ENCODE measurements around the gene RPS4Y1.
"Not testable (repeated sequence)": the region's sequence is repeated elsewhere in the genome, so short reads cannot be mapped to it uniquely, and the experiment has no call there.

Gene RPS4Y1

DNA sequence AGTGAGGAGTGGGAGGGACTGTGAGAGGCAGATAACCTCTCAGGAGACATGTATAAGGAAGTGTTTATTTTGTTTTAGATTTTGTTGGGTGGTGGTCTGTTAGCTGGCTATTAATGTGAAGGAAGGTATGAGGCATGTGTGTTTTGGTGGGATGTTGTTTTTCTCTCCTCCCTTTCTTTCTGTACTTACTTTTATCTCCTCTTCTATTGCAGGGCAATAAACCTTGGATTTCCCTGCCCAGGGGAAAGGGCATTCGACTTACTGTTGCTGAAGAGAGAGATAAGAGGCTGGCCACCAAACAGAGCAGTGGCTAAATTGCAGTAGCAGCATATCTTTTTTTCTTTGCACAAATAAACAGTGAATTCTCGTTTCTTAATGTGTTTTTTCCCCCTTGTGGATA lies 25.2 kb downstream of the RPS4Y1 start:
- H3K27ac ChIP-seq, result no peak overlapping the region
- peaks cover 0 to 5% (median 0%) of the 10 kb centered on the region in 3 donors for H3K36me3 ChIP-seq
- TF ChIP-seq, protein P1, sequence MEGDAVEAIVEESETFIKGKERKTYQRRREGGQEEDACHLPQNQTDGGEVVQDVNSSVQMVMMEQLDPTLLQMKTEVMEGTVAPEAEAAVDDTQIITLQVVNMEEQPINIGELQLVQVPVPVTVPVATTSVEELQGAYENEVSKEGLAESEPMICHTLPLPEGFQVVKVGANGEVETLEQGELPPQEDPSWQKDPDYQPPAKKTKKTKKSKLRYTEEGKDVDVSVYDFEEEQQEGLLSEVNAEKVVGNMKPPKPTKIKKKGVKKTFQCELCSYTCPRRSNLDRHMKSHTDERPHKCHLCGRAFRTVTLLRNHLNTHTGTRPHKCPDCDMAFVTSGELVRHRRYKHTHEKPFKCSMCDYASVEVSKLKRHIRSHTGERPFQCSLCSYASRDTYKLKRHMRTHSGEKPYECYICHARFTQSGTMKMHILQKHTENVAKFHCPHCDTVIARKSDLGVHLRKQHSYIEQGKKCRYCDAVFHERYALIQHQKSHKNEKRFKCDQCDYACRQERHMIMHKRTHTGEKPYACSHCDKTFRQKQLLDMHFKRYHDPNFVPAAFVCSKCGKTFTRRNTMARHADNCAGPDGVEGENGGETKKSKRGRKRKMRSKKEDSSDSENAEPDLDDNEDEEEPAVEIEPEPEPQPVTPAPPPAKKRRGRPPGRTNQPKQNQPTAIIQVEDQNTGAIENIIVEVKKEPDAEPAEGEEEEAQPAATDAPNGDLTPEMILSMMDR (IDR thresholded peaks at IDR 0.05), result no peak
- no peaks in the 10 kb centered on the region for H3K9me3 ChIP-seq
- no peak for DNase-seq
- no peak overlapping the region for H3K4me3 ChIP-seq
- intact Hi-C loops (cut with DNase I; ENCODE audit: low total_unique reads), result no loop called here
- no peaks in the 10 kb centered on the region for H3K4me1 ChIP-seq
- H3K27me3 ChIP-seq, result no peaks in the 10 kb centered on the region

DNA sequence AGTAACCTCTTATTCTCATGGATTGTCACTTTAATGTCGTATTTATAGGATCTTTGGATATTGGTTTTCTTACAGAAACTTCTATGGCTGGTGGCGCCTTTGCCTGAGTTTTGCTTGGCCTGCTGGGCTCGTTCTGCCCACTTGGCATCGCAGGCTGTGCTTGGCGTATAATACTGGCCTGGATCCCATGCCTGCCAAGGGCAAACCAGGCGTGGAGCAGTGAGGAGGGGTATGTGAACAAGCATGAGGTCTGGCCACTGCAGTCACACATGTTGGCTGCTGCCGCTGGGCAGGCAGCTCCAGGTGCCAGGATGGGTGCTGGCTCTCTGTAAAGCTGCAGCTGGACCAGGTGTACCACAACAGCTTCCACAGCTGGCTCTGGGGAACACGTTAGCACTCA lies 26.1 kb downstream of the RPS4Y1 start:
- Histone ChIP-seq H3K27ac (no peak overlapping the region), H3K9me3 (no peaks in the 10 kb centered on the region), H3K27me3 (no peaks in the 10 kb centered on the region), H3K4me1 (no peaks in the 10 kb centered on the region), H3K36me3 (peaks cover 0 to 5% (median 0%) of the 10 kb centered on the region in 3 donors), H3K4me3 (no peak overlapping the region)
- TF ChIP-seq, protein P1 (IDR thresholded peaks at IDR 0.05), result no peak
- intact Hi-C loops (cut with DNase I; ENCODE audit: low total_unique reads), result no loop called here
- no peak for DNase-seq

DNA sequence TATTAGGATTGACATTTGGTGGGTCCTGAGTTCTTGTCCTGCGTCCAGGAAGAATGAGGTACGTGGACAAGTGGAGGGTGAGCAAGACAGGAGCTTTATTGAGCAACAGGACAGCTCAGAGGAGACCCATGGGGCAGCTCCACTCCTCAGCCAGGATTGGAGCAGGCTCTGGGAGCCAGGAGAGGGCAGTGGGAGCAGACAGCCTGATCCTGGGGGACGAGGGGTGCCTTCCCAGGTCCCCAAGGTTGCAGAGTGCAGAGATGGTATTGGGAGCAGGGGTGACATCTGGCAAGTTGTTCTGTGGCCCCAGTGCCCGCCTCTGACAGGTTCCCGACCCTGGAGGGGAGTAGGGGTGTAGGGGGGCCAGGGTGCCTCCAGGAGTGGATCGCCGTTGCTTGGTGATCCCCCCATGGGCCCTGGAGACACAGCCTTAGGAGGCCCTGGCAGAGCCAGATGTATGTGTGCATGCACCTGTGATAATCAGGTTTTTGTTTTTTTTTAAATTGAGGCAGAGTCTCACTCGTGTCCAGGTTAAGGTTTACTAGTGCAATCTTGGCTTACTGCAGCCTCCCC lies 26.7 kb downstream of the RPS4Y1 start:
- H3K4me3 ChIP-seq, result no peak overlapping the region
- H3K36me3 ChIP-seq, result peaks cover 0 to 5% (median 0%) of the 10 kb centered on the region in 3 donors
- DNase-seq, result no peak
- intact Hi-C loops (cut with DNase I; ENCODE audit: low total_unique reads), result no loop called here
- TF ChIP-seq, protein P1 (IDR thresholded peaks at IDR 0.05), result no peak
- H3K27ac ChIP-seq, result no peak overlapping the region
- no peaks in the 10 kb centered on the region for H3K27me3 ChIP-seq
- no peaks in the 10 kb centered on the region for H3K9me3 ChIP-seq
- H3K4me1 ChIP-seq, result no peaks in the 10 kb centered on the region

DNA sequence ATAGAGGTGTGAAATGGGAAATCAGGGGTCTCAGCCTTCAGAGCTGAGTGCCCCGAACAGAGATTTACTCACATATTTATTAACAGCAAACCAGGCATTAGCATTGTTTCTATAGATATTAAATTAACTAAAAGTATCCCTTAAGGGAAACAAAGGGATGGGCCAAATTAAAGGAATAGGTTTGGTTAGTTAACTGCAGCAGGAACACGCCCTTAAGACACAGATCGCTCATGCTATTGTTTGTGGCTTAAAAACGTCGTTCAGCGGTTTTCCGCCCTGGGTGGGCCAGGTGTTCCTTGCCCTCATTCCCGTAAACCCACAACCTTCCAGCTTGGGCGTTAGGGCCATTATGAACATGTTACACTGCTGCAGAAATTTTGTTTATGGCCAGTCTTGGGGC lies 30.8 kb downstream of the RPS4Y1 start:
- H3K27ac ChIP-seq; intact Hi-C loops (cut with DNase I; ENCODE audit: low total_unique reads); H3K9me3 ChIP-seq; H3K4me3 ChIP-seq; H3K36me3 ChIP-seq; H3K4me1 ChIP-seq; DNase-seq; H3K27me3 ChIP-seq: not testable (repeated sequence)

DNA sequence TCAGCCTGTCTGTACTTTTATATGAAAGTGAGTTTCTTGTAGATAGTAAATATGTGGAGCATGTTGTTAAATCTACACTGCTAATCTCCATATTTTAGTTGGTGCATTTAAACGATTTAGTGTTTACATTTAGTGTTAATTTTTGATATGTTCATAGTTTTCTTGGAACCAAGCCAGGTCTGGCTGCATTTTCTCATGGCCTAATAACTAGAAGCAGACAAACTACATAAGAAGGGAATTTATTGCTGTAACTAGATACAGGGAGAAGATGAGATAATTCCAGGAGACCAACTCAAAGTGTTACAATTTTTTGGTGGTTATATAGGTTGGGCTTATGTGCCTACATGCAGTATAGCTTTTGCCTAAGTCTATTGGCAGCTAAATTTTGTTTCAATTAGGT lies 32.8 kb downstream of the RPS4Y1 start:
- no peaks in the 10 kb centered on the region for H3K36me3 ChIP-seq
- no peak overlapping the region for H3K4me3 ChIP-seq
- intact Hi-C loops (cut with DNase I; ENCODE audit: low total_unique reads), result no loop called here
- no peak overlapping the region for H3K27ac ChIP-seq
- no peak for DNase-seq
- TF ChIP-seq, protein P1 (IDR thresholded peaks at IDR 0.05), result no peak
- H3K9me3 ChIP-seq, result no peaks in the 10 kb centered on the region
- no peaks in the 10 kb centered on the region for H3K27me3 ChIP-seq
- H3K4me1 ChIP-seq, result no peaks in the 10 kb centered on the region

DNA sequence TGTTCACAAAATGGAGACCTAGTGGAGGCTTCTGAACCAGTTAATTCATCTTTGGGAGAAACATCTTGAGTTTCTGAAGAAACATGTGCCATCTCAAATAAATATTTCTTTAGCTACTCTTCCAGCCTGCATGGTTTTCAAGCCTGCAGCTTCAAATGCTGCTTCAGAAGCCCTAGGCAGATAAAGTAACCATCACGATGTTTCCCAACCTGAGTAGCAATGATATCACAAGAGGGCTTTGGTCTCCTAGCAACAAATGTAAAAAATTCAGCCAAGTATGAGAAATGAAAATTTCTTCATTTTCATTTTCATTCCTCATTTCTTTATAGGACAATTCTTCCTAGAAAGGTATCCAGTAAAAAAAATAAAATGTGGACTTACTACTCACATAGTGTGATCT lies 42.2 kb downstream of the RPS4Y1 start:
- no peaks in the 10 kb centered on the region for H3K4me1 ChIP-seq
- no peaks in the 10 kb centered on the region for H3K9me3 ChIP-seq
- no peak overlapping the region for H3K27ac ChIP-seq
- no peak for DNase-seq
- TF ChIP-seq, protein P1 (IDR thresholded peaks at IDR 0.05), result no peak
- H3K36me3 ChIP-seq, result no peaks in the 10 kb centered on the region
- no peak overlapping the region for H3K4me3 ChIP-seq
- intact Hi-C loops (cut with DNase I; ENCODE audit: low total_unique reads), result no loop called here
- no peaks in the 10 kb centered on the region for H3K27me3 ChIP-seq

Data from tibial artery (tissue), 4 donors.